HG02763 (cell line): ENCODE measurements around the gene CNTF.

Source experiments
- ATAC-seq: cut with Tn5 transposase; IDR thresholded peaks from one replicate; pipeline ENCODE4 v1.9.1; 2021; ENCODE audit warnings: mild to moderate bottlenecking, moderate library complexity; ENCODE audit not compliant: unreplicated experiment

Gene CNTF

GRCh38 chr11:58606930-58607714 is 15.3 kb upstream of the CNTF start:
- ATAC-seq, result no peak

DNA sequence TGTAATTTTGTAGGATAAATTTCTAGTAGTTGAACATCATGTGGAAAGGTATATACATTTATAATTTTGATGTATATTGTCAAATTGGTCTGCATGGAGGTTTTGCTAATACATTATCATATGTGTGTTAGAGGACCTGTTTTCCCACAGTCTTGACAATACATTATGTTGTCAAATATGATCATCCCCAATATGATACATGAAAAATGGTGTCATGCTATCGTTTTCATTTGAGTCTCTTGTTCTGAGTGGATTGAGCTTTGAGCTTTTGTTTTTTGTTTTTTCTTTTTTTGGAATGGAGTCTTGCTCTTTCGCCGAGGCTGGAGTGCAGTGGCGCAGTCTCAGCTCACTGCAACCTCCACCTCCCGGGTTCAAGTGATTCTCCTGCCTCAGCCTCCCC is 14.1 kb upstream of the CNTF start:
- no peak for ATAC-seq

DNA sequence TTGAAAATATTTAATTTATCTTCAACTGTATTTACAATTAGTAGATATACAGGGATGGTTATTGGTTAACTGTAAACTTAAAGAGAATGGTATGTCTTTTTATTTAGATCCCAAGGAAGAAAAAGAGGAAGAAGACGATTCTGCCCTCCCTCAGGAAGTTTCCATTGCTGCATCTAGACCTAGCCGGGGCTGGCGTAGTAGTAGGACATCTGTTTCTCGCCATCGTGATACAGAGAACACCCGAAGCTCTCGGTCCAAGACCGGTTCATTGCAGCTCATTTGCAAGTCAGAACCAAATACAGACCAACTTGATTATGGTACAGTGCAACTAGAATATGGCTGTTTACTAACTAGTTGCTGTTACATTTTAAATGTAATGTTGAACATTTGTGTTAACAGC is 12.7 kb upstream of the CNTF start:
- no peak for ATAC-seq

- ATAC-seq, result no peak
Measured at GRCh38 chr11:58613228-58613627, 9.2 kb upstream of the CNTF start.

DNA sequence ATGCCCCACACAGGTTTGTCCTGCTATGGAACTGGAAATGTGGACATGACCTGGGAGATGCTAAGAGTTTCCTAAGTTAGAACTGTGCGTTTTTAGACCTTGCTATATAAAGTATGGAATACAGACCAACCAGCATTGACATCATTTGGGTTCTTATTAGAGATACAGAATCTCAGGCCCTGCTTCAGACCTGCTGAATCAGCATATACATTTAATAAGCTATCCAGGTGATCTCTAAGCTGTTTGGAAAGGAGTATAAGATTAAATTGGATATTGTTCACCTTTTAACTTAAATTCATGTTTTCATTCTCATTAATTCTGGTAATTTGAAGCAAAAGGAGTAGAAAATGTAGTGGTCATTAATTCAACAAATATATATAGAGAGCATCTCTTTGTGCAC is 6.9 kb upstream of the CNTF start:
- ATAC-seq, result no peak

DNA sequence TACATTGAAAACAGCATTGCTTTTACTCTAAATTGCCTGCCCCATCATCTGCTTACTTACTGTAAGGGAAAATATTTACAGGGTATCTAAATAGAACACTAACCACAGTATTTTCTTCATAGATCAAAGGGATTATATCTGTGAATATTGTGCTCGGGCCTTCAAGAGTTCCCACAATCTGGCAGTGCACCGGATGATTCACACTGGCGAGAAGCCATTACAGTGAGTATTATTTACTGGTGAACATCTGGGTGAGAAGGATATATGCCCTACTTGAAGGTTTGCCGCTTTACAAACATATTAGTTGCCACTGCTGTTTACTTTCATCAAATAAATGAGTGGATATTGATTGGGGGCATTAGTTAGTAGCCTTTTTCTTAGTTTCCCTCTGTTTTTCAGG is 5.9 kb upstream of the CNTF start:
- no peak for ATAC-seq

- no peak for ATAC-seq
Measured at GRCh38 chr11:58617976-58618557, 4.4 kb upstream of the CNTF start.

GRCh38 chr11:58621586-58622262 is 741 bp upstream of the CNTF start:
- no peak for ATAC-seq

GRCh38 chr11:58625086-58625485 is 2.6 kb downstream of the CNTF start:
- no peak for ATAC-seq

DNA sequence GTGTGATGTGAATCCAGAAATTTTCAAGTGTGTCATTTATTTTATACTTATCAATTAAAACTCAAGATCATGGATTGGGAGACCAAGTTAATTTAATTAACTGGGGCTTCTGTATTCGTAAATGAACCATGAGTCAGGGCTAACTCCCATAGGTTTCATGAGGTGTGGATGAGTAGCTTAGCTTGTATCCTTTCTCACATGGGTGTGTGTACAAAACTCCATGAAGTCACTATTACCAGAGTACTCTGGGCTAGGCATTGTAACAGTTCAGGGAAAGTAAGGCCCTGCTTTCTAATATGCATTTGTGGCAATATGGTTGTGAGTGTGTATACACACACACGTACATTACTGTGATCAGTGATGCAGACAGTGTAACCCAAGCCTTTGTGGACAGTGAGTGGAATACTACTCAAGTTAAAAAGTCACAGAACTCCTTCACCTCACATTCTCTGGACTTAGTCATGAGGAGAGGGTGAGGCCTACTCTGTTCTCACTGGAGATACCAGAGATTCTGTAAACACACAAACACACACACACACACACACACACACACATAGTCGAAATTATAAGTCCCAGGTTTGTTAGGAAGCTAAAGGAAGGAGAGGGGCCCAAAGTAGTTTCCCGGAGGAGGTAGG is 3.5 kb downstream of the CNTF start:
- no peak for ATAC-seq

DNA sequence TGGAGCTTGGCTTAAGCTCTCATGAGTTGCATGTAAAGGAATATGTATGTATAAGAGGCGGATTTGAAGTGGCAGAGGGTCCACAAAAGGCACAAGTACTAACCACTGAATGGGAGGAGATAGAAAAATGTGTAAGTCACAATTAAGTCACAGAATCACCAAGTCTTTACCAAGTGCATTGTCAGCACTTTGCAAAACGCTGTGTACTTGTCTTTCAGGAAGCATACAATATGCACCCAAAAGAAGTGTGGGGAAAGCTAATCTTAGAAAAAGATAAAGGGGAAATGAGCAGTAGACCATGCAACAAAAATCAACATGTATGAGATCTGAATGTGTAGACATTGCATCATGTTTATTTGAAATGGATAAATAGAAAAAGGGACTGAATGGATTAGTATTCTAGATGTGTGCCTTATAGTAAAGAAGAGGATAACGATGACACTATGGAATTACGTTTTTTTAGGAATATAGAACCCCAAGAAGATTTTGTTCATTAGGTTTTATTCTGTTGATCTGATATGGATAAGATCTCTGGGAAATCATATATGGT is 4.5 kb downstream of the CNTF start:
- ATAC-seq, result no peak

GRCh38 chr11:58628446-58628845 is 6.0 kb downstream of the CNTF start:
- ATAC-seq, result no peak

- no peak for ATAC-seq
Measured at GRCh38 chr11:58629857-58630256, 7.4 kb downstream of the CNTF start.

DNA sequence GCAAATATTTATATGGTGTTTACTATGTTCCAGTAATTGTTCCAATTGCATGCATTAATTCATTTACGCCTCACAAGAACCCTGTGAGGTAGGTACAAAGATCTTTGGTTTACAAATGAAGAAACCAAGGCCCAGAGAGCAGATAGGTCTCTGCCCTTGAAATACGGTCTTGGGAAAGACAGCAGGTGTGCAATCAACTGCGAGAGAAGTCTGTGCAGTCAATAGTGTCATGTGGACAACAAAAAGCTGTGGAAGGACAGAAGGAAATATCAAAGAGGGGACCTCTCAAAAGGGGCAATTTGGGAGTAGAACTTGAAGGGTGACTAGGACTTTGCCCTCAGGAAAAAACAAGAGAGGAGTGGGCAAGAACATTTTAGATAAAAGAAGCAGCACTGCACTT is 8.9 kb downstream of the CNTF start:
- no peak for ATAC-seq

DNA sequence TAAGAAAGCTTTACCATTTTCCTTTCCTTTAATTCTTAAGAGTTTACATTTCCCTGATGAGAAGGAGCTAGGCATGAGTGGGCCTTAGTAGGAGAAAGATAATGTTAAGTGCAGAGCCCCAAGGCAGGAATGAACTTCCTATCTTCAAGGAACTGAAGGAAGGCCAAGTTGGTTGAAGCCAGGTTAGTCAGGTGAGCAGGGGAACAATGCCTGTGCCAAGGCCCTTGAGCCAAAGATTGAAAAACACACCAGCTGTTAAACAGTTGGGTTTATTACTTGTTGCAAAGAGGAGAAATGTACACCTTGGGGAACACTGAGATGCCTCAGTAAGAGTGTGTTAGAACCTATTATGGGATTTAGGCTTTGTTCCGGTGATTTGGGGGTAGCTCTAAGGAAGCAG is 10.0 kb downstream of the CNTF start:
- no peak for ATAC-seq

- ATAC-seq, result no peak
Measured at GRCh38 chr11:58636587-58636986, 14.1 kb downstream of the CNTF start.

DNA sequence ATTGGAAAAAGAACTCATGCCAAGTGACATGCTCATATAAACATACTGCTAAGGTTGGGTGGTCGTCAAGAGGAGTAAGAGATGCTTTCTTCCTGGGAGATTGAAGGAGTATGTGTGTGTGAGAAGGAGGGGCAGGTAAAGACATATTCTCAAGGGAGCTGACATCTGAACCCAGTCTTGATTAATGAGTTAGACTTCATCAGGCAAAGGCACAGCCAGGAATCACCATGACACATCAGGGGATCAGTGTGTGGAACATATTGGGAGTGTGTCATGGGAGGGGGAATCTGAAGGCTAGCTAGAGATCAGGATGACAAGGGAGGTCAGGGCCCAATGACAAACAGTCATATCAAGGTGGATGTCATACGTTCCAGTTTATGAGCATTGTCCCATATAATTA is 14.9 kb downstream of the CNTF start:
- no peak for ATAC-seq

DNA sequence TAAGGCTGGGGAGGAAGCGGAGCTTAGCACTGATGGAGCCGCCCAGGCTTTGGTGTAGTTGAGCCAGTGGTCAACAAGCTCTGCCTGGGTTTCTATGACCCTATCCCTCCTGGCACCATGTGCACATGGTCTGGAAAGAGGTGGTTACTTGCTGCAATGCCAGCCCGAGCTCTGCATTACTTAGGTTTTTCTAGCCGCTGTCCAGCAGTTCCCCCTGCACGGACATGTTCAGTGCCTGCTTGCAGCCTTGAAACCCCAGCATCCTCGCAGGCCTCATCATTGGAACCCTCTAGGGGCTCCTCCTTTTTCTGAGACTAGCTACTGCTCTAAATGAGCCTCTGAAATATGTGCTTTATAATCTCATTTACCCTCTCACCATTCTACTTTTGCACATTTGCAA is 16.6 kb downstream of the CNTF start:
- no peak for ATAC-seq

DNA sequence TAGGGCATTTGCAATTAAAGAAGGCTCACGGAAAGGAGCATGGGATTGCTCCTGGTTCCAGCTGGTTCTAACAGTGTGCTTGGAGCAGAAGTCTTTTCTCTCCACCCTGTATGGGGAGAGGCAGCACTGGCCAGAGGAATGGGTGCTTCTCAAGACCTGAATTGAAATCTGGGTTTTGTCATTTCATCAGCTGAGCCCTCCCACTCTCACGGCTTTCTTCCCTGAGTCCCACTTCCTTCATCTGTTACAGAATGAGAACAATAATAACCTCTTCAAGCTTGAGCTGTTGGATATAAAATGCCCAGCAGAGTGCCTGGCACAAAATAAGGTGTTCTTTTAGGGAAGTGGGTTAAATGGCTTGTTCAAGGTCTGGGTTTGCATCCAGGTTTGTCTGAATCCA is 17.2 kb downstream of the CNTF start:
- no peak for ATAC-seq

- no peak for ATAC-seq
Measured at GRCh38 chr11:58640386-58641023, 18.0 kb downstream of the CNTF start.

GRCh38 chr11:58641341-58641740 is 18.9 kb downstream of the CNTF start:
- ATAC-seq, result no peak
